IgD-negative memory B cell (primary cell): ENCODE data around the gene IVNS1ABP. TPM values are rescaled to one million over a fixed set of nuclear protein-coding genes. Genes with fewer than 3 reads are reported as not detected.
"Not testable (repeated sequence)": the region's sequence is repeated elsewhere in the genome, so short reads cannot be mapped to it uniquely, and the experiment has no call there.

Experiments used
- H3K27ac Mint-ChIP-seq, 3 donors: one replicate each; pipeline ENCODE4 v1.8.0; 2020 to 2022; ENCODE audit warnings: mild to moderate bottlenecking in 3 of 3, mixed read lengths in 3 of 3, moderate library complexity in 1 of 3
- H3K27me3 Mint-ChIP-seq: one replicate; pipeline ENCODE4 v1.8.0; 2021; ENCODE audit warnings: mixed read lengths
- H3K36me3 Mint-ChIP-seq: one replicate; pipeline ENCODE4 v1.8.0; 2020; ENCODE audit warnings: mild to moderate bottlenecking, mixed read lengths
- H3K4me1 Mint-ChIP-seq, 3 donors: one replicate each; pipeline ENCODE4 v1.8.0; 2020 to 2022; ENCODE audit warnings: mixed read lengths in 3 of 3, mild to moderate bottlenecking in 1 of 3
- H3K4me3 Mint-ChIP-seq, 4 donors: one replicate each; pipeline ENCODE4 v1.8.0; 2020 to 2022; ENCODE audit warnings: mild to moderate bottlenecking in 4 of 4, mixed read lengths in 4 of 4, moderate library complexity in 3 of 4
- H3K9me3 Mint-ChIP-seq, 3 donors: one replicate each; pipeline ENCODE4 v1.8.0; 2020 to 2021; ENCODE audit warnings: mixed read lengths in 3 of 3, mild to moderate bottlenecking in 1 of 3
- polyA plus RNA-seq: library from polyadenylated mRNA; unstranded; fragments of 300-500 nt; fragmentation: Illumina TruSeq; gene quantifications from one replicate; pipeline ENCODE4 v1.2.3, GENCODE V29; 2021

The IVNS1ABP gene
- polyA plus RNA-seq, 1 donor from 2014 or later = 35.4 TPM

- peaks cover 3% of the 10 kb centered on the region for H3K36me3 Mint-ChIP-seq
- H3K4me1 Mint-ChIP-seq = no peaks in the 10 kb centered on the region
- no peaks in the 10 kb centered on the region for H3K9me3 Mint-ChIP-seq
- H3K27ac Mint-ChIP-seq = no peak overlapping the region
- no peak overlapping the region for H3K4me3 Mint-ChIP-seq
- H3K27me3 Mint-ChIP-seq = no peaks in the 10 kb centered on the region
Observed at GRCh38 chr1:185267301-185267700, 49.7 kb downstream of the IVNS1ABP start.

- no peaks in the 10 kb centered on the region for H3K27me3 Mint-ChIP-seq
- no peaks in the 10 kb centered on the region for H3K9me3 Mint-ChIP-seq
- no peaks in the 10 kb centered on the region for H3K4me1 Mint-ChIP-seq
- no peak overlapping the region for H3K27ac Mint-ChIP-seq
- H3K4me3 Mint-ChIP-seq = no peak overlapping the region
- peaks cover 4% of the 10 kb centered on the region for H3K36me3 Mint-ChIP-seq
Observed at GRCh38 chr1:185265314-185265713, 51.7 kb downstream of the IVNS1ABP start.

- no peak overlapping the region for H3K27ac Mint-ChIP-seq
- H3K9me3 Mint-ChIP-seq = no peaks in the 10 kb centered on the region
- no peaks in the 10 kb centered on the region for H3K27me3 Mint-ChIP-seq
- H3K4me1 Mint-ChIP-seq = no peaks in the 10 kb centered on the region
- H3K4me3 Mint-ChIP-seq = no peak overlapping the region
- H3K36me3 Mint-ChIP-seq = peaks cover 4% of the 10 kb centered on the region
Observed at GRCh38 chr1:185263780-185264179, 53.3 kb downstream of the IVNS1ABP start.

GRCh38 chr1:185263292-185263691 lies 53.8 kb downstream of the IVNS1ABP start:
- Mint-ChIP-seq H3K27ac (no peak overlapping the region), H3K9me3 (no peaks in the 10 kb centered on the region), H3K4me3 (no peak overlapping the region), H3K27me3 (no peaks in the 10 kb centered on the region), H3K4me1 (no peaks in the 10 kb centered on the region), H3K36me3 (peaks cover 2% of the 10 kb centered on the region)

GRCh38 chr1:185262151-185262550 lies 54.9 kb downstream of the IVNS1ABP start:
- no peak overlapping the region for H3K27ac Mint-ChIP-seq
- H3K27me3 Mint-ChIP-seq = no peaks in the 10 kb centered on the region
- H3K9me3 Mint-ChIP-seq = no peaks in the 10 kb centered on the region
- no peak overlapping the region for H3K4me3 Mint-ChIP-seq
- peaks cover 1% of the 10 kb centered on the region for H3K36me3 Mint-ChIP-seq
- no peaks in the 10 kb centered on the region for H3K4me1 Mint-ChIP-seq

- H3K27ac Mint-ChIP-seq = no peak overlapping the region
- no peaks in the 10 kb centered on the region for H3K4me1 Mint-ChIP-seq
- H3K4me3 Mint-ChIP-seq = no peak overlapping the region
- peaks cover 1% of the 10 kb centered on the region for H3K36me3 Mint-ChIP-seq
- H3K9me3 Mint-ChIP-seq = no peaks in the 10 kb centered on the region
- no peaks in the 10 kb centered on the region for H3K27me3 Mint-ChIP-seq
Observed at GRCh38 chr1:185260611-185261010, 56.4 kb downstream of the IVNS1ABP start.

- no peak overlapping the region for H3K4me3 Mint-ChIP-seq
Observed at GRCh38 chr1:185258676-185259075, 58.4 kb downstream of the IVNS1ABP start.

GRCh38 chr1:185257950-185258208 lies 59.2 kb downstream of the IVNS1ABP start:
- Mint-ChIP-seq H3K4me3 (no peak overlapping the region), H3K4me1 (no peaks in the 10 kb centered on the region), H3K27ac (no peak overlapping the region), H3K36me3 (peaks cover 1% of the 10 kb centered on the region), H3K9me3 (peaks cover 0 to 5% (median 0%) of the 10 kb centered on the region in 3 donors), H3K27me3 (no peaks in the 10 kb centered on the region)

More at GRCh38 chr1:185258676-185259075, 58.4 kb downstream of the IVNS1ABP start:
- H3K27ac Mint-ChIP-seq = no peak overlapping the region
- peaks cover 1% of the 10 kb centered on the region for H3K36me3 Mint-ChIP-seq
- H3K9me3 Mint-ChIP-seq = peaks cover 0 to 3% (median 0%) of the 10 kb centered on the region in 3 donors
- no peaks in the 10 kb centered on the region for H3K27me3 Mint-ChIP-seq
- H3K4me1 Mint-ChIP-seq = no peaks in the 10 kb centered on the region

- H3K4me1 Mint-ChIP-seq, H3K36me3 Mint-ChIP-seq, H3K27ac Mint-ChIP-seq, H3K9me3 Mint-ChIP-seq, H3K4me3 Mint-ChIP-seq, H3K27me3 Mint-ChIP-seq: not testable (repeated sequence)
Observed at GRCh38 chr1:185257116-185257949, 59.7 kb downstream of the IVNS1ABP start.

GRCh38 chr1:185255595-185255994 lies 61.4 kb downstream of the IVNS1ABP start:
- not testable (repeated sequence) for H3K27ac Mint-ChIP-seq, H3K27me3 Mint-ChIP-seq, H3K36me3 Mint-ChIP-seq, H3K4me1 Mint-ChIP-seq, H3K4me3 Mint-ChIP-seq, H3K9me3 Mint-ChIP-seq

- H3K27ac Mint-ChIP-seq, H3K4me3 Mint-ChIP-seq, H3K36me3 Mint-ChIP-seq, H3K9me3 Mint-ChIP-seq, H3K27me3 Mint-ChIP-seq, H3K4me1 Mint-ChIP-seq: not testable (repeated sequence)
Observed at GRCh38 chr1:185252404-185252803, 64.6 kb downstream of the IVNS1ABP start.

- not testable (repeated sequence) for H3K36me3 Mint-ChIP-seq, H3K4me3 Mint-ChIP-seq, H3K4me1 Mint-ChIP-seq, H3K9me3 Mint-ChIP-seq, H3K27me3 Mint-ChIP-seq, H3K27ac Mint-ChIP-seq
Observed at GRCh38 chr1:185251928-185252327, 65.1 kb downstream of the IVNS1ABP start.

- Mint-ChIP-seq H3K9me3 (peaks cover 0 to 5% (median 0%) of the 10 kb centered on the region in 3 donors), H3K36me3 (no peaks in the 10 kb centered on the region), H3K4me1 (no peaks in the 10 kb centered on the region), H3K27me3 (no peaks in the 10 kb centered on the region), H3K4me3 (no peak overlapping the region), H3K27ac (no peak overlapping the region)
Observed at GRCh38 chr1:185250063-185250462, 67.0 kb downstream of the IVNS1ABP start.

GRCh38 chr1:185249563-185249962 lies 67.5 kb downstream of the IVNS1ABP start:
- Mint-ChIP-seq H3K27ac (no peak overlapping the region), H3K36me3 (no peaks in the 10 kb centered on the region), H3K4me1 (no peaks in the 10 kb centered on the region)

More at GRCh38 chr1:185249563-185249962, 67.5 kb downstream of the IVNS1ABP start:
- H3K9me3 Mint-ChIP-seq = peaks cover 0 to 2% (median 0%) of the 10 kb centered on the region in 3 donors
- no peaks in the 10 kb centered on the region for H3K27me3 Mint-ChIP-seq
- H3K4me3 Mint-ChIP-seq = no peak overlapping the region
